Cardiac fibroblast (primary cell): Measurements from ENCODE around the gene RGS9BP.
A peak's percentile ranks its signal among the peaks of the same experiment; 100 is the strongest.
"Not testable (repeated sequence)": the region's sequence is repeated elsewhere in the genome, so short reads cannot be mapped to it uniquely, and the experiment has no call there.

Experiments
- DNase-seq, 2 donors: peaks; one replicate each; pipeline versions ENCODE4 v3.0.0 to v3.0.0-alpha.2; 2010; ENCODE audit warnings: low read depth in 2 of 2
- H3K4me3 ChIP-seq, 2 donors: replicated peaks in 1 of 2; 1 replicate in 1 of 2; 2 replicates in 1 of 2; pipeline ENCODE4 v1.5.1; 2011; ENCODE audit warnings: low read depth in 2 of 2, low read length in 2 of 2, mild to moderate bottlenecking in 2 of 2, moderate library complexity in 1 of 2
- CTCF ChIP-seq: IDR thresholded peaks from one replicate; pipeline ENCODE4 v1.5.1; 2011; ENCODE audit warnings: low read depth, mild to moderate bottlenecking, low read length, inconsistent platforms

RGS9BP gene

GRCh38 chr19:32686847-32687475, 11.3 kb downstream of the RGS9BP start:
- H3K4me3 ChIP-seq, result no peak overlapping the region
- no peak for TF ChIP-seq CTCF
- DNase-seq, result no peak

DNA sequence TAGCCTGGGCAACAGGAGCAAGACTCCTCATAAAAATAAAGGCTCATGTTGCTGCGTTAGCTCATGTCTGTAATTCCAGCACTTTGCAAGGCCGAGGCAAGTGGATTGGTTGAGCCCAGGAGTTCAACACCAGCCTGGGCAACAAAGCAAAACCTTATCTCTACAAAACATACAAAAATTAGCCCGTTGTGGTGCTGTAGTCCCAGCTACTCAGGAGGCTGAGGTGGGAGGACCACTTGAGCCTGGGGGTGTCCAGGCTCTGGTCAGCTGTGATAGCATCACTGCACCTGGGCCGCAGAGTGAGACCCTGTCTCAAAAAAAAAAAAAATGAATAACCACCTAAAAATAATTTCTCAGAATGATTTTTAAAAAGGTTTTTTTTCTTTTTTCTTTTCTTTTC, 12.0 kb downstream of the RGS9BP start:
- TF ChIP-seq CTCF, result no peak
- no peak for DNase-seq
- H3K4me3 ChIP-seq, result no peak overlapping the region

DNA sequence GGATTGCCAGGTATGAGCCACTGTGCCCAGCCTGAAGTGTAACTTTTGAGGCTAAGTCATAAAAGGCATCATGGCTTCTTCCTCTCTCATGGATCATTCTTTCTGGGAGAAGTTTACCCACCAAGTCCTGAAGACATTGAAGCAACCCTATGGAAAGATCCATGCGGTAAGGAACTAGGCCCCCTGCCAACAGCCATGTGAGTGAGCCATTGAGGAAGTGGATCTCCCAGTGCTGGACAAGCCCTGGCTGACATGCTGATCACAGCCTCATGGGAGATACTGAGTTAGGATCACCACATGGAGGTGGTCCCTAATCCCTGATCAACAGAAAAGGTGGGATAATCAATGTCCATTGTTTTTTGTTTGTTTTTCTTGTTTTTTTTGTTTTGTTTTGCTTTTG, 12.7 kb downstream of the RGS9BP start:
- no peak for TF ChIP-seq CTCF
- H3K4me3 ChIP-seq, result no peak overlapping the region
- no peak for DNase-seq

GRCh38 chr19:32691291-32691951, 15.8 kb downstream of the RGS9BP start, which contains the start of gene NUDT19:
Gene NUDT19, plus strand, starts transcription at chr19:32691821. Its CDS starts 140 bp downstream, at chr19:32691961.
- H3K4me3 ChIP-seq, result peak within 1 kb of the TSS; percentile 55 to 71
- DNase-seq, result peak; percentile 80 to 83
- TF ChIP-seq CTCF, result no peak

- no peak for TF ChIP-seq CTCF
- H3K4me3 ChIP-seq, result peak overlapping the region; percentile 55 to 71
- peak; percentile 75 to 78 for DNase-seq
These were observed 16.5 kb downstream of the RGS9BP start for GRCh38 chr19:32691952-32692726.

DNA sequence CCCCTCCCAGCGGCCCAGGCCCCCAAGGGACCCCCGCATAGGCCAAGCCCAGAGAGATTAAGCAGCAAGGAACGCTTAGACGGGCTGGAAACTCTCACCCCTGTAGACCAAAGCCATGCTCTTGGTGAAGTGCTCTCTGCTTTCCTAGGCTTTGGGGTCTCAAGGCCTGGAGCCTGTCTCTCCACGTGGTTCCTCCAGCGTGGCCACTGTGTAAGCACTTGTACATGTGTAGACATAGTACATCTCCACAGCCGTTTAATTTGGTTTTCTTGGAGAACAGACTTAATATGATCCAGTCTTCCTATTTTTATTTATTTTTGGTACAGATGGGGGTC, 17.0 kb downstream of the RGS9BP start:
- DNase-seq, result no peak
- H3K4me3 ChIP-seq, result peak overlapping the region; percentile 55 to 71
- TF ChIP-seq CTCF, result no peak

GRCh38 chr19:32693151-32694108, 17.8 kb downstream of the RGS9BP start:
- H3K4me3 ChIP-seq, result peak overlapping the region; percentile 55 to 71
- DNase-seq, result peak in 1 of 2 donors; percentile 37

DNA sequence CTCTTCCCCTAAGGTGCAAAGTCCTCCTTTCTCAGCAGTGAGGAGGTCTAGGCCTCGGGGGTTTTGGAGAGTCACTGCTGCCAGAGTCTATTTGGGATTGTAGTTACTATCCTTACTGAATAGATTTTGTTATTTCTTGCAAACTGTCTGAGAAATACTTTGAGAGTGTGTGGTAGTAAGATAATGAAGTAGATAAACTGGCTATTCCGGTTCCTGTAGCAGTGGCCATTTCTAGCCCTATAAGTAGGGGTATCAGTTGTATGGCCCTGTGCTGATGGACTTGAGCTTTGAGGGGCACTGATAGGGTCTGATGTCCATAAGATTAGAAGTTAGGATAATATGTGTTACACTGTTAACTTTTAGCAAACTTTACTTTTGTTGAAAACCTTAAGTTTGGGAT, 18.7 kb downstream of the RGS9BP start:
- DNase-seq, result not testable (repeated sequence)

GRCh38 chr19:32694851-32695250, 19.2 kb downstream of the RGS9BP start:
- not testable (repeated sequence) for H3K4me3 ChIP-seq, DNase-seq

More for the DNA sequence above, 18.7 kb downstream of the RGS9BP start:
- H3K4me3 ChIP-seq, result not testable (repeated sequence)

DNA sequence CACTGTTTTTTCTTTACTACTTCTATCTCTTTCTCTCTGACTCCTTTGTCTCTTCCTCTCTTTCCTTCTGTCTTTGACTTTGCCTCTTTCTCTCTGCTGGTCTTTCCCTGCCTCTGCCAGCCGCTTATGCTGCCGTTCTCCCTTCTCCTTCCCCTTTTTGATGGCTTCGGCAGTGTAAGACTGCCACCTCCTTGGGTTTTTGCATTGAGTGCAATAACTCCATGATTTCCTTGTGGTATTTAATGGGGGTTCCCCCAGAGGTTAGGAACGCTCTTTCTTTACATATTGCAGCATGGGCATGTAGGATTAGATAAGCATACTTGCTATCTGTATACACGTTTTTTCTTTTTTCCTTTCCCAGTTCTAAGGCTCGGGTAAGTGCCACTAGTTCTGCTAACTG, 19.9 kb downstream of the RGS9BP start:
- H3K4me3 ChIP-seq, DNase-seq: not testable (repeated sequence)
